HG03442 (cell line): Measurements from ENCODE around the gene MORN1.
"Not testable (repeated sequence)": the region's sequence is repeated elsewhere in the genome, so short reads cannot be mapped to it uniquely, and the experiment has no call there.

Source experiments
- ATAC-seq: cut with Tn5 transposase; IDR thresholded peaks from one replicate; pipeline ENCODE4 v1.9.1; 2021; ENCODE audit warnings: mild to moderate bottlenecking, moderate library complexity; ENCODE audit not compliant: unreplicated experiment

MORN1 gene

DNA sequence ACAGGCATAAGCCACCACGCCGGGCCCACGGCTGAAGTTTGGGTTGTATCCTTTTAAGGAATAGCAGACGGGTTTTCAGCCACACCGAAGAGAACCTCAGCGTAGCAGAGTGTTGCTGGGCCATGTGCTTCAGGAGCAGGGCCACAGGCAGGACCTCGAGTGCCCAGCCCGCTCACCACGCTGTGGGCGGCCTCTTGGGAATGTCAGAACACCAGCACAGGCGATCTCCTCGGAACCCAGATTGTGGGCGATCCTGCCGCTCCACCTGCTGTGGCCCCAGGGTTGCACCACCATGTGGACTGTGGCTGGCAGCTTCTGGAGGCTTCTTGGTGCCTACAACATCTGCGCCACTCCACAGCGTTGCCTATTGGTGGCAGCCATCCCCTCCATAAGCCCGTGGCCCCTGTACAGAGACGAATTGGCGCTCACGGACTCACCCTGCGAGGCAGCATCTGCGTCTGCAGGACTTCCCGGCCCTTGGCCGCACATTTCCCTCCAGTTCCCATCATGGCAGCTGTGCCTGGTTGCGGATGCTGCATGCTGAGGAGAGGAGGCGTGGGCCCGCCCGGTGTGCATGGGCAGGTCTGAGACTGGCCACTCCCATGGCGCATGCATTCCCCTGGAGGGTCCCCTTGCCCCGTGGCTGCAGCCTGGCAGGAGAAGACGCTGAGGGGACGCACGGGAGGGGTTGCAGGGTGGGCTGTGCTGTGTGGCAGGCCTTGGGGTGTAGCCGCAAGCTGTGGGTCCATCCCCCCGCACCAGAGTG, 93.9 kb downstream of the MORN1 start:
- ATAC-seq, result no peak

DNA sequence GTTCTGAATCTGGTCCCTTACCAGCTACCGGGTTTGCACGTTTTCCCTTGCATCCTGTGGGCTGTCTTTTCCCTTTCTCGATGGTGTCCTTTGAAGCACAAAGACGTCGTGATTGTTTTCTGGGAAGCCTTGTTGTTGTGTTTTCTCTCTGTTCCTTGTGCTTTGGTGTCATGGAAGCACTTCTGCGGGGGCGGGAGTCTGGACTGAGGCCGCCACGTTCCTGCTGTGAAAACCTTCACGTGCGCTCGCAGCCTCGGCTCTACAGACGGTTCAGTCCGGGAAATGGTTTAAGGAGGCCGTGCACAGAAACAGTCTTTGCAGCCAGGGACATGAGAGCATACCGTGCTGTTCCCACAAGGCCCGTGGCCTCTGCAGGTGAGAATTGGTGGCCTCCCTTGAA, 94.7 kb downstream of the MORN1 start:
- ATAC-seq, result no peak

DNA sequence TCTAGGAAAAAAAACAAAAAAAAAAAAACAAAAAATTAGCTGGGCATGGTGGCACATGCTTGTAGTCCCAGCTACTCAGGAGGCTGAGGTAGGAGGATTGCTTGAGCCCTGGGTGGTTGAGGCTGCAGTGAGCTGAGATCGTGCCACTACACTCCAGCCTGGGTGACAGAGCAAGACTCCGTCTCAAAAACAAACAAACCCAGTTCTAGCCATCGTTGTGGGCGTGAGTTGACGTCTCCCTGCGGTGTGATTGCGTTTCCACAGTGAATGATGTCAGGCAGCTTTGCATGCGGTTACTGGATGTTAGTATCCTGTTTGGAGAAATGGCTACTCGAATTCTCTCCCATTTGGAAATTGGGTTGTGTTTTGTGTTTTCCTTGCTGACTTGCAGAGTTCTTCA, 95.1 kb downstream of the MORN1 start:
- not testable (repeated sequence) for ATAC-seq

DNA sequence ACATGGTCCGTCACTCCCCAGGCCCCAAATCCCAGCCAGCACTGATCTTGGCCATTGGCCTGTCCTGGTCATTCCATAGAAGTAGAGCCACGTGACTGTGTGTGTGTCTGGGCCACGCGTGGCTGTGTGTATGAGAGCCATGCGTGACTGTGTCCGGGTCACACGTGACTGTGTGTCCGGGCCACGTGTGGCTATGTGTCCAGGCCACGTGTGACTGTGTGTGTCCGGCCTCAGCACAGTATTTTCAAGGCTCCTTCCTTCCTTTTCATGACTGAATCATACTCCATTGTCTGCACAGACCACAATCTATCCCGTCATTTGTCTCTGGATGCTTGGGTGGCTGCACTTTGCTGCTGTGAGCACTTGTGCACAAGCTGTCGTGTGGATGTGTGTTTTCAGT, 95.8 kb downstream of the MORN1 start:
- no peak for ATAC-seq

DNA sequence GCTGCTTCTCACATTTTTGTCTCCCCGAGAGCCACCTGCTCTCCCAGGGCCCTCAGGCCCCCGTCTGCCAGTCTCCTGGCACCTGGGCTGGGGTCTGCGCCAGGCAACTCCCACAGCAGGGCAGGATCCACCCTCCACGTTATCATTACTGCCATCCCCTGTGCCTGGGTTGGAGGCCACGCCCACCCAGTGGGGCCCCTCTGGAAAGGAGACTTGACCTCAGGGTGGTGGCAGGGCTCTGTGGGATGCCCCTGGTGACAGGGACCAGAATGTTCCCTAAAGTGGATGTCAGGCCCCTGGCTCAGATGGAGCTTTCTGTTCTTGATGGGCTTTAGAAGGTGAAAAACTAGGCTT, 96.7 kb downstream of the MORN1 start:
- ATAC-seq, result no peak

DNA sequence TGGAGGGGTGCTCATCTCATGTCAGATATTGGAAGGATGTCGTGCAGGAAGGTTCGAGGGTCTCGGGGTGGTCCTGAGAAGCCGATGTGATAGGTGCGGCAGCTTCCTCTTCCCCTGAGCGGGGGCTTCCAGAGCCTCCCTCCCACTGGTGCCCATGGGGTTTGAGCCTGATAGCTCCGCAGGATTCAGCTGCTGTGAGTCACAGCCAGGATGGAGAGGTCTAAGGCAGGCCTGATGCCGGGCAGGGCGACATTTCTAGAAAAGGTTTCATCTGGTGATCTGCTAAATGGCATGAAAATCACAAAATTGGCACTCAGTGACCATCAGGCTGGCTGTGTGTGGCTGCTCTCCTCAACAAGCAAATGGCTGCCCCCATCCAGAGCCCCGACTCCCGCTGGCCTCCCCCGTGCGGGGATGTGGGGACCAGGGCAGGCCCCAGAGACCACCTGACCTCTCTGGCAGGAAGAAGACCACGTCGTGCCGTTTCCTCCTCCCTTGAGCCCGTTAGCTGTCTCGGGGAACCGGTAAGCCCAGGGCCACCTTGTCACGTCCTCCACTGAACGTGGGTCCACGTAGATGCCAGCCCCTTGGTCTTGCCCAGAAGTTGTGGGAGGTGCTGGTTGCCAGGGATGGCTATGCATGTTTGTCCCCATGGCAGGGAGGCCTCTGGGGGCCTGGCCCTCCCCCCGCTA, 97.2 kb downstream of the MORN1 start:
- no peak for ATAC-seq

DNA sequence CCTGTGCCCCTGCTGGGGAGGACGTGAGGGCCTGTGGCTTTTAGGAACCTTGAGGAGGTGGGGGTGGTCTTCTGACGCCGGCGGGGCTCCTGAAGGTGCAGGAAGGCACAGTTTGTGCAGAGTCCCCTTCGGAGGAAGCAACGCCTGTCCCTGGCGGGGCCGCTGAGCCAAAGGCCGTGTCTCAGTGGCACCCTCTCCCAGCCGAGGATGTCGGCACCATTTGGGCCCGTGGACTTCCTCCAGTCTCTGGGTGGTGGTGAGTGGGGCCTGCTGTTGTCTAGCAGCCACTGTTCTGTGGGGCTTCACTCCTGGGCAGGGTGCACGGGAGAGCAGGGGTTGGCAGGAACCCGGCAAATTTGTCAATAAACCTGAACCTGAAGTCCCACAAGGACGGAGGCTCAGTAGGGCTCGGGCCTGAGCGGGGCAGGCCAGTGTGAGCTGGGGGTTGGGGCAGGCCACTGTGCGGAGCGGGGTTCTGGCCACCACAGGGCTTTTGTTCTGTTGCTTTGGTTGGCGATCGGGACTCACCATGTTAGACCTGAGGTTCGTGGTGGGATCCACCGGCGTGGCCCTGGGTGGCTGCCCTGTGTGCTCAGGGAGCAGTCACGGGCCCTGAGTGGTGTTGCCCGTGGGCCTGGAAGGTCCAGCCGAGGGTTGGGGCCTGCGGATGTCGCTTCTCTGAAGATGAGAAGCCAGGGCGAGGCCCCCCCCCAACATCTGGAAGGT, 98.5 kb downstream of the MORN1 start:
- ATAC-seq, result no peak

DNA sequence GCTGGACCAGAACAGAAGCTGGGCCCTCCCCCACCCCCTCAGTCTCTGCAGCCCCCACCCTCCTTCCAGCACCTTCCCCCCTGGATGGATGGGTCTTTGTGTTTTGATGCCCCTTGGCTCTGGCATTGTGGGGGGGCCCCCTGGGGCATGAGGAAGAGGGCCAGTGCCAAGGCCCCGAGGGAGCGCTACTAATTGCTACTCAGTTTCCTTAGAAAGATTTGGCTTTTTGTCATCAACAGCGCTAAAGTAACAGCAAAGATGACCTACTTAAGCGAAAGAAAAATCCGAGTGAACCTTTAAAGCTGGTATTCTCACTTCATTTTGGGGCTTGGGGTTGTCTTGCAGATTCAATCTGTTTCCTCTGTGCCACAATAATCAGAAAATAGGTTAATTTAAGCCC, 99.8 kb downstream of the MORN1 start:
- no peak for ATAC-seq

DNA sequence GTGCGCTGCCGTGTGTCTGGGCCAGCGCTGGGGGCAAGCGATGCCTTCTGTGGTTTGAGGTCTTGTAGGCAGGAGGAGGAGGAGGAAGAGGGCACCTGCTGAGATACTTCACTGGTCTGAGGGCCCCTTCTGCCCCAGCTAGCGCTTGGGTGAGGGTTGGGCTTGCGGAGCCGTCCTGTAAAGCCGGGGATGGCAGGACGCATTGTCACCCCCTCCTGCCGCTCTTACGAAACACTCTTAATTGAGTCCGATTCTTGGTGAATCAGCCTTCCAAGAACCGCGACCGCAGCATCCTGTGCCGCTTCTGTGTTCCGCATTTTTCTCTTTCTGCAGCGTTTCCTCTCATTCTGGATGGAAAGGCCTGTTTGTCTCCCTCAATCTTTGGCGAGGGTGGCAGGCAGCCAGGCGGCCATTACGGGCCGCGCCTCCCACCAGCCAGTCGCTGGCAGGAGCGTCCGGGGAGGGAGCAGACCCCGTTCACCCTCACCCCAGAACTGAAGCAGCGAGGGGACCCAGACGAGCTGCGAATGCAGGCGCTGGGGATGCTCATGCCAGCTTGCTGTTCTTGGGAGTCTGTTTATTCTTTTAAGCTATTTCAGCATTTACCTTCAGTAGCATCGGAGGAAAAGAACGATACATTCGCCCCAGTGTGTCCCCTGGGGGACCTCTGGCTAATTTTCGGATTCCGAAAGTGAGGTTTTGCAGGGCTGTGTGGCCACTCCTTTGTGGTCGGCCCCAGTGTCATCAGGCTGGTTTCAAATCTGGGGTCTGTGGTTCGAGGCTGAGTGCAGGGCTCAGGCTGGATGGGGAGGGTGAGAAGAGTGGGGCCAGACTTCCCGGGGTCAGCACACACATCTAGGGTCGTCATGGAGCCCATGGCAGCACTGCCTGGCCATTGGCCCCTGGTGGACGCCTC, 100.5 kb downstream of the MORN1 start:
- no peak for ATAC-seq

DNA sequence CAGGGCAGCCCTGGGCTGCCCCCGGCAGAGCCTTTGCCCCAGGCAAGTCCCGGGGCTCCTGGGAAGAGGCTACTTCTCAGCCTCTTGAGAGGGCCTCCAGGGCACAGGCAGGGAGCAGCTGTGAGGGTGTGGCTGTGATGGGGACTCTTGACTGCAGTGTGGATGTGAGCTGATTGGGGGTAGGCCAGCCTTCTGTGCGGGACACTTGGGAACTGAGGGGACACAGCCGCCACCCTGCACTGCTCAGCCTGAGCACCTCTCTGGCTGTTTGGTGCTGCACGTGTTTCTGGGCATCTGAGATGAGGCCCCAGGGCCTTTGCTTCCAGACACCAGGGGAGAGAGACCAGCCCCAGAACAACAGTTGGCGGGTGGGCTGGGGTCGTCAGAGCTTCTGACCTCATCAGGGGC, 101.2 kb downstream of the MORN1 start:
- ATAC-seq, result no peak

DNA sequence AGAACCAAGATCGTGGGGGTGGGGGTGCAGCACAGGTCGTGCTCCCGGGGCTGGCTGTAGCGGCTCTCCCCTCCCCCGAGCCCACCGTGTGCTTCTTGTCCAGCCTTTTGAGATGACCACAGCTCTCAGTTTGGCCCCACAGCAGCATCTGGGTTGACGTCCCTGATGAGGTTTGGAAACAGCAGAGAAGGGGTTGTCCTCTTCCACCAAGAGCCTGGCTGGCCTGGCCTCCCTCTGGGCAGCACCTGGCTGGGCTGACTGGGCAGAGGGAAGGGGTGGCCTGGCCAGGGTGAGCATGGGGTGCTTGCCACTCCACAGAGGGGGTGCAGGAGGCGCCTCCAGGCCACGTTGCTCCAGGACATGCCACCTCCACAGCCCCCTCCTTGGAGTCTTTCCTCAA, 101.7 kb downstream of the MORN1 start:
- no peak for ATAC-seq

DNA sequence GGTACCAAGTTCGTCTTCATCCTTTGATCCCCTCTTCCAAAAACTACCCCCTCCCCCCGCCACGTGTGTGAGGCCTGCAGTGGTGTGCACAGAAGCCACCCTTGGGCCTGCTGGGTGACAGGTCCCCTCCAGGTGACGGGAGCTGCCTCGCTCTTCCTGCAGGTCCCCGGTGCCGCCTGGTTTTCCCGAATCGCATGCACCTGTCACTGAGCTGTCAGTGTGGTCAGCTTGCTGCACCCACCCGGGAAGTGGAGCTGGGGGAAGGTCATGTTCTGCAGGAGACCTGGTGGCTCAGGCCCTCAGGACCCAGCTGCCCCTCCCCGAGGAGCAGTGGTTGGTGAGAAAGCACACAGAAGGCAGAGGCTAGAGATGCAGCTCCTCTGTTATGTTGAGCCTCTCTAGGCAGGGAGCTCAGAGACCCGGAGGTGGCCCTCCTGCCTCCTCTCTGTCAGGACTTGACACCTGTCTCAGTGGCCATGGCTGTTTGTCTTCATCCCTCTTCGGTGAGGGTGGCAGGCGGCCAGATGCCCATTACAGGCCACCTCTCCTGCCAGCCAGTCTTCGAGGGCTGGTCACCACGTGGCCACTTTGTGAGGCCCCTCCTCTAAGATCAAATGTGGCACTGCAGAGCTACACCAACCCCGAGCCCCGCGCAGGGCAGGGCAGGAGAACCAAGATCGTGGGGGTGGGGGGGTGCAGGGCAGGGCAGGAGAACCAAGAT, 102.4 kb downstream of the MORN1 start:
- no peak for ATAC-seq

DNA sequence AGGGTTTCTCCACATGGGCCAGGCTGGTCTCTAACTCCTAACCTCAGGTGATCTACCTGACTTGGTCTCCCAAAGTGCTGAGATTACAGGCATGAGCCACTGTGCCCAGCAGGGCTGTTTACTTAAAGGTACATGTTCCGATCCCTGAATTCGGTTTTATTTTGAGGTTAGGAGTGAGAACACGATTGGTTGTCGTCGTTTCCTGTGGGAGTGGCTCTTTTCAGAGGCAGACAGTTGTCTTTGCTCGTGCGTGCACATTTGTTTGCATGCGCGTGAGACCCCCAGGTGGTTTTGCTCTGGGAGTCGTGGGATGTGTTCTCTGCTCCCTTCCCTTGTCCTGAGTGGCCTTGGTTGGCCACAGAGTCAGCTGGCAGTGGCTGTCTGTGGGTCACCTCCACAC, 103.0 kb downstream of the MORN1 start:
- no peak for ATAC-seq

DNA sequence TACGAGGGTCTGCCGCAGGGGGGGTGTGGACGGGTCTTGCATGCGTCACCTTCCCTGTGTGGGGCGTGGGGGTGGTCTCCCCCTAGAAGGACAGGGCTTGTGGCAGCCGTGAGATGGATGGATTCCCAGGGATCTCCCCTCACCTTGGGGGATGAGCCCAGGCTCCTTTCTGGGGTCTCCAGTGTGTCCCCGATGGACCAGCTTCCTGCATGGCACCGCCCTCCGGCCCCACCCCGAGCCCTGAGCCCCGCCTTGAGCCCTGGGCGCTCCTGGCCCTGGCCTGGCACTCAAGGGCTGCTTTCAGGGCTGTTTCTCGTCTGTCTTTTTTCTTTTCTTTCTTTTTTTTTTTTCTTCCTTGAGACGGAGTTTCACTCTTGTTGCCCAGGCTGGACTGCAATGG, 103.7 kb downstream of the MORN1 start:
- no peak for ATAC-seq

DNA sequence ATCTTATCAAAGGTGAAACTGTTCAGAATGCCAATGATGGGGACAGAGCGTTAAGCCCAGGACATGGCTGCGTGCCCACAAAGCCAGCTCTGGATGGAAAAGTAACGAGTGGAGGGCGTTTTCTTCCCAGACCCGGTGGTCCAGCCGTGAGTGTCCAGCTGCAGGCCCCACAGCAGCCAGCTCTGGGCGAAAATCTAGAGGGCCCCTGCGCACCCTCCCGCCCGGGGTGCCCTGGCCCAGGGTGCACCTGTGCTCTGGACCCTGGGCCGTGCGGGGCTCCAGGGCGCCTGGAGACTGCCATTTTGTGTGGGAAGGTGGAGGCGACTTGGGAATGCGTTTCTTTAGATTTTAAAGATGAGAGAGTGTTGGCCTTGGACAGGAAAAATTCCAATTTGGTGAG, 104.4 kb downstream of the MORN1 start:
- ATAC-seq, result no peak

DNA sequence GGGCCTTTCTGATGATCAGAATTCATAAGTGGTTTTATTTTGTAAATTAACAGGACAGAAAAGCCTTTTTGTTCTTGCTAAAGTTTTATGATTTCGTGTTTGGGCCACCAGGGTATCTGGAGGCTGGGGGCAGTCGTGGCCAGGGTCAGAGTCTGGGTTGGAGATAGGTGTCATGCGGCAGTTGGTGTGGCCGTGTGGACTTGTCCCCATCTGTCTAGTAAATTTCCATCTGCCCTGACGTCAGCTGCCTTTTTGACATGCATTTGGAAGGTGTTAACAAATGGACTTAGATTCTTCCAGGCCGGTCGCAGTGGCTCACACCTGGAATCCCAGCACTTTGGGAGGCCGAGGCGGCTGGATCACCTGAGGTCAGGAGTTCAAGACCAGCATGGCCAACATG, 106.4 kb downstream of the MORN1 start:
- no peak for ATAC-seq

DNA sequence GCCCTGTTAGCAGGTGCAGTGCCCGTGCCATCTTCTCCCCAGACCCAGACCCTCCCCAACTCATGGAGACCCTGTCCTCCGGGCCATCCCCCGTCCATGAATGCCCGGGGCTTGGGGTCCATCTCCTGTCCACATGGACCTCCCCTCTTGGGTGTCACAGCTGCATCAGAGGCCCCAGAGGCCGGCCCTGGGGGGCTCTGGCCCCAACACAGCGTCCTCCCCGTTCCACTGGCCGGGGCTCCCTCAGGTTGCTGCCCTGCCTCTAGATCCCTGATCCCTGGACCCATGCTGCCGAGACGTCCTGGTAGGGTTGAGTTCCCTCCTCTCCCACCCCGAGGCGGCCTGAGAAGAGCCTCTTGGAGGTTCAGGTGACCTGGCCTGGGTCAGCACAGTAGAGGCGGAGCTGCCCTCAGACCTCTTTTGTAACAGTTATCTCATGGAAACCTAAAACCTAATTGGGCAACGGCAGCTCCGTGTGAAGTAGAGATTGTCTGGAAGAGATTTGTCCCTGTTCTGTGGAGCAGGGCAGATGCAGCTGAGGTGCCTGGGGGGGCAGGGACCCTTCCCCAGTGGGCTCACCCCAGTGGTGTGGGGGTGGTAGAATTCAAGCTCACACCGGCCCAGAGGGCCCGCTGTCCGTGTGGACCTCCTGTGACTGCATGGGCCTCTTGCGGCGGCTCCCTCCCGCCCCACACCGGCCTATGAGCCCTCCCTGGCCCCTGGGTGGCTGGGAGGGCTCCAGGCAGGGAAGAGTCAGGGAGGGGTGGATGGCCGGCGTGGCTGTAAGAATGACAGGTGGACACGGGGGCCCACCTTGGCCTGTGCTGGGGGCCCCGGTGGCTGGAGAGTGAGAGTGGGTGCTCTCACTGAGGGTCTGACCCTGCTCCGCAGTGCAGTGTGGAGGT, 107.1 kb downstream of the MORN1 start:
- ATAC-seq, result no peak

DNA sequence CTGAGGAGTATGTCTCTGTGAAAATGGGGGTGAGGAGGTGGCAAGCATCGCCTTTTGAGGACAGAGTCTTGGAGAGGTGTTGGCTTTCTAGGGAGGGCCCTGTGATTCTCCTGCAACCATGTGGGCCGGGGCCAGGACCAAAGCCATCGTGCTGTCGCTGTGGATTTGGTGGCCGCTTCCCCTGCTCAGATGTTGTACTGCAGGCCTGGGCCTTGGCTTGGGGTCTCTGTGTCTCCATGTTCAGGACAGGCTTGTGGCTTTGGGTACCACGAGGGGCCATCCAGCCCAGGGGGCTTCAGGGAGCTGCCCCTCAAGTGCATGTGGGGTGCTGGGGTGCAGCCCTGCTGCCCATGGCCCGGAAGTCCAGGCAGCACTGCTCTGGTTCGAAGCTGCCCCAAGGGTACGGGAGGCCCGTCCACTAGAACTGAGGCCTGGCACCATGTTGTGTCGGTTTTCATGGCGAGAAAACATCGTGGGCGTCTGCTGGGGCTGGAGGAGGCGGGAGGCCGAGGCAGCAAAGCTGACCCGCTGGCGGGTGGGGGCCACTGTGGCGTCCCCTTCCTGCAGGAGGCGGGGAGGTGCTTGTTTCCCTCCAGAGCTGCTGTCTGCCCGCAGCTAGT, 107.9 kb downstream of the MORN1 start:
- no peak for ATAC-seq
